ENCODE data around the gene IGIP. TPM values are rescaled to one million over a fixed set of nuclear protein-coding genes. Genes with fewer than 3 reads are reported as not detected.

IGIP gene
- total RNA-seq, 4 donors from 2014 or later = 6.7 to 13.1 (median 8.2) TPM

DNA sequence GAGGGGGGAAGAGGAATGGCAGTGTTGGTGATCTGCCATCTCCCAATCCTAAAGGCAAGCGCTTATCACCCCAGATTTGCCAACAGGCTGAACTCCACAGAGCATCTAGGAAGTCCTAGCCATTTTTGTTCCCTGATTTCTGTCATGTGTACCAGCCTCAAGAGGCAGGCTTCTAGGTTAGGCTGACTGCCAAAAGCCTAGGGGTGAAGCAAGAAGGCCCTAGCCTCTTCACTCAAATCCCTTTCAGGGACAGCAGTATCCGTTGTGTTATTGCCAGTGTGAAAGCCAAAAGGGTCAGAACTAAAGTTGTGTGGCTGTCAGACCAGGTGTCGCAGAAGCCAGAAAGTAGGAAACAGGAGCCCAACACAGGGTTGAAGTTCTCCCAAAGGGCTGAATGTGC, 14.7 kb downstream of the IGIP start:
- in situ Hi-C loops (cut with MboI; ENCODE audit: low sequenced_read_pairs in 4 of 4) = no loop called here

DNA sequence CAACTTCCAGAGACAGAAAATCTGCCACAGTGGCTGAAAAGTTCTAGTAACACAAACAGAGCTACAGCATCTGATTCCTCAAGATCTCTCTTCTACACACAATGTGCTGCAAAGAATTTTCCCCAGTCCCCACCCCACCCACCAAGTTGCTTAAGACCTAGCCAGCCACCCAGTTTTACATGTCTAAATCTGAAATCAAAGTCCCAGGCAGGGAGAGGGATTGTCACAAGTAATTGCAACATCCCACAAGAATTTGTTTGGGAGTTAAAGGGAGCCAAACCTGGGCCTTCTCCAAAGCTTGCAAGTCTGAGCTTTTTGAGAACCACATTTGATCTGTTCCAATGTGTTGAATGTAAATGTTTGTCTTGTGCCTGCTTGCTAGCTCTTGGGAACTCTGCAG, 15.5 kb downstream of the IGIP start:
- Histone ChIP-seq H3K4me1 (peaks cover 22 to 25% of the 10 kb centered on the region in 2 donors), H3K9me3 (no peaks in the 10 kb centered on the region), H3K27ac (no peak overlapping the region), H3K36me3 (no peaks in the 10 kb centered on the region), H3K4me3 (no peak overlapping the region), H3K27me3 (no peaks in the 10 kb centered on the region)
- in situ Hi-C loops (cut with MboI; ENCODE audit: low sequenced_read_pairs in 4 of 4) (no loop called here), intact Hi-C loops (cut with DNase I; ENCODE audit: low total_unique reads) (no loop called here)
- TF ChIP-seq POLR2A (IDR thresholded peaks at IDR 0.05) = no peak
- TF ChIP-seq, protein P1, sequence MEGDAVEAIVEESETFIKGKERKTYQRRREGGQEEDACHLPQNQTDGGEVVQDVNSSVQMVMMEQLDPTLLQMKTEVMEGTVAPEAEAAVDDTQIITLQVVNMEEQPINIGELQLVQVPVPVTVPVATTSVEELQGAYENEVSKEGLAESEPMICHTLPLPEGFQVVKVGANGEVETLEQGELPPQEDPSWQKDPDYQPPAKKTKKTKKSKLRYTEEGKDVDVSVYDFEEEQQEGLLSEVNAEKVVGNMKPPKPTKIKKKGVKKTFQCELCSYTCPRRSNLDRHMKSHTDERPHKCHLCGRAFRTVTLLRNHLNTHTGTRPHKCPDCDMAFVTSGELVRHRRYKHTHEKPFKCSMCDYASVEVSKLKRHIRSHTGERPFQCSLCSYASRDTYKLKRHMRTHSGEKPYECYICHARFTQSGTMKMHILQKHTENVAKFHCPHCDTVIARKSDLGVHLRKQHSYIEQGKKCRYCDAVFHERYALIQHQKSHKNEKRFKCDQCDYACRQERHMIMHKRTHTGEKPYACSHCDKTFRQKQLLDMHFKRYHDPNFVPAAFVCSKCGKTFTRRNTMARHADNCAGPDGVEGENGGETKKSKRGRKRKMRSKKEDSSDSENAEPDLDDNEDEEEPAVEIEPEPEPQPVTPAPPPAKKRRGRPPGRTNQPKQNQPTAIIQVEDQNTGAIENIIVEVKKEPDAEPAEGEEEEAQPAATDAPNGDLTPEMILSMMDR (IDR thresholded peaks at IDR 0.05 in 4 of 5, conservative IDR thresholded peaks at IDR 0.05 in 1 of 5) = no peak
- ATAC-seq = peak; percentile 45 to 46
- DNase-seq = peak; percentile 32 to 55

More for the DNA sequence above, 14.7 kb downstream of the IGIP start:
- TF ChIP-seq POLR2A (IDR thresholded peaks at IDR 0.05) = no peak
- H3K4me1 ChIP-seq = peaks cover 16 to 24% of the 10 kb centered on the region in 2 donors
- no peaks in the 10 kb centered on the region for H3K27me3 ChIP-seq
- ATAC-seq = peak in 1 of 2 donors; percentile 74
- no peak overlapping the region for H3K27ac ChIP-seq
- no peaks in the 10 kb centered on the region for H3K9me3 ChIP-seq
- DNase-seq = peak in 1 of 2 donors; percentile 45
- intact Hi-C loops (cut with DNase I; ENCODE audit: low total_unique reads) = no loop called here
- H3K36me3 ChIP-seq = no peaks in the 10 kb centered on the region
- H3K4me3 ChIP-seq = no peak overlapping the region

DNA sequence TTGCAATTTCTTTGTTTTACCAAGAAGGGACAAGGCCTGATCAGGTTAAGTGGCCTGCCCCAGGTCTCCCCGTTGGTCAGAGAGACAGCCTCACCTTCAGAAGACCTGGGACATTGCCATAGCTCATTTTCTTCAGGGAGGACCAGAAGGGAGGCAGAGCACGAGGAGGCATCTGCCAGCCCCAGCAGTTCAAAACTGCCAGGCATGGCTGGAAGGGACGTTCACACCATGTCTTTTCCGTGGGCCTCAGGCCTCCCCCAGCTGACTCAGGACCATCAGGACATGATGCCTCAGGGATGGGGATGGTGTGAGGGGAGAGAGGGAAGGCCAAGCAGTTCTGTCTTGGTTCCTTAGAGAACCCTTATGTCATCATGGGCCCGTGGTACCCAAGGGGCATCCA, 16.5 kb downstream of the IGIP start:
- no peak for ATAC-seq
- H3K36me3 ChIP-seq = no peaks in the 10 kb centered on the region
- TF ChIP-seq POLR2A (IDR thresholded peaks at IDR 0.05) = no peak
- TF ChIP-seq, protein P1 (IDR thresholded peaks at IDR 0.05 in 4 of 5, conservative IDR thresholded peaks at IDR 0.05 in 1 of 5) = no peak
- intact Hi-C loops (cut with DNase I; ENCODE audit: low total_unique reads) = no loop called here
- no peak for DNase-seq
- H3K4me1 ChIP-seq = peaks cover 22 to 27% of the 10 kb centered on the region in 2 donors
- no peak overlapping the region for H3K4me3 ChIP-seq
- H3K9me3 ChIP-seq = no peaks in the 10 kb centered on the region
- H3K27ac ChIP-seq = no peak overlapping the region
- no peaks in the 10 kb centered on the region for H3K27me3 ChIP-seq
- in situ Hi-C loops (cut with MboI; ENCODE audit: low sequenced_read_pairs in 4 of 4) = no loop called here

DNA sequence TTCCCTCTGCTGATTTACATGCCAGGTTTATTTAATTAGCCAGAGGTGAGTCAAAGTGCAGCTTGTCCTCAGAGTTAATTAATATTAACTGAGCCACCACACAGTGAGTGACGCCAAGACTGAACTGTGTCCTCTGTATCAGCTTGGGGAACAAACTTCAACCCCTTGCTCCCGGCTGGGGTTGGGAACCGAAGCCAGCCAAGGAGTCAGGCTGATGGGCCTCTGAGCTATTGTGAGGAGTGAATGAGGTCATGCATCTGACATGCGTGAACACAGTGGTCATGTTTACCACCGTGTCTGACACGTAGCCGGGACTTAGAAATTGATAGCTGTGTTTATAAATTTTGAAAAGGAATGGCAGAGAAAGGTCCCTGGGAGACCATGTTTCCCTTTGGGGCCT, 17.1 kb downstream of the IGIP start:
- H3K4me1 ChIP-seq = peaks cover 22 to 27% of the 10 kb centered on the region in 2 donors
- in situ Hi-C loops (cut with MboI; ENCODE audit: low sequenced_read_pairs in 4 of 4) (no loop called here), intact Hi-C loops (cut with DNase I; ENCODE audit: low total_unique reads) (no loop called here)
- no peak overlapping the region for H3K27ac ChIP-seq
- no peaks in the 10 kb centered on the region for H3K27me3 ChIP-seq
- no peak for TF ChIP-seq POLR2A (IDR thresholded peaks at IDR 0.05)
- TF ChIP-seq, protein P1 (IDR thresholded peaks at IDR 0.05 in 4 of 5, conservative IDR thresholded peaks at IDR 0.05 in 1 of 5) = no peak
- H3K4me3 ChIP-seq = no peak overlapping the region
- no peaks in the 10 kb centered on the region for H3K9me3 ChIP-seq
- DNase-seq = no peak
- no peaks in the 10 kb centered on the region for H3K36me3 ChIP-seq
- no peak for ATAC-seq

DNA sequence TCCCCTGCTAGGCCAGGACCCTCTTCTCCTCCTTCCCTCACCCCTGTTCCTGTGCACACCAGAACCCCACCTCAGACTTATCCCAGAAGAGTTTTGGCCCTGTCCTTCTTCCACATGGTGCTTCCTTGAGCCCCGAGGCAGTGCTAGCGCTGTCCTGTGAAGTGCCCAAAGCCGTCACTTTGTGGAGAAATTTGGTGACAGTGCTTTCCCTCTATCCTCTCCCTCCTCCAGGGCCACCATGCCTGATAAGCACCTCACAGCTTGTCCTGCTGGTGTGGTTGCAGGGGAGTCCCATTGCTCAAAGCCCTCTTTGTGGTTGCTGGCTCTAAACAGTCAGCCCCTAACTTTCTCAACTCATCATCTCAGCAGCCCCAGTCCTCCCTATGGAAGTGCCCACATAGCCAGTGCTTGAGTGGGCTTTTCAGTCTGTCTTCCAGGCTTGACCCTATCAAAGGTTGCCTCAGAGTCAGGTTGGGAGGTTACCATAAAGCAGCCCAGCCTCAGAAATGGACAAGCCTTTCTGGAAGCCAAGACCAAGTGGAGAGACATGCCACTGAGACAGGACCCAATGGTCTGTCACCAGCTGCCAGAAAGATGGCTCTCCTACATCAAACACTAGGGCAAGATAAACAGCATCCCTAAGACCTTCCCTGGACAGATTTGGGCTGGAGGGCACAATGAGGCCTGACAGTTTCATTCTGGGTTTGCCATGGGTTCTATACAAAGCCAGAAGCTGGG, 18.0 kb downstream of the IGIP start:
- intact Hi-C loops (cut with DNase I; ENCODE audit: low total_unique reads) = loop anchor here (2.0 kb wide), 2 partner anchors 29 to 71 kb away; partner anchors contain the start of gene PURA
- peaks cover 22 to 27% of the 10 kb centered on the region in 2 donors for H3K4me1 ChIP-seq

More for the DNA sequence above, 18.0 kb downstream of the IGIP start:
- Histone ChIP-seq H3K36me3 (no peaks in the 10 kb centered on the region), H3K4me3 (no peak overlapping the region), H3K27ac (no peak overlapping the region), H3K9me3 (no peaks in the 10 kb centered on the region), H3K27me3 (no peaks in the 10 kb centered on the region)
- in situ Hi-C loops (cut with MboI; ENCODE audit: low sequenced_read_pairs in 4 of 4) = no loop called here
- DNase-seq (no peak), ATAC-seq (no peak)
- no peak for TF ChIP-seq POLR2A (IDR thresholded peaks at IDR 0.05)
- TF ChIP-seq, protein P1 (IDR thresholded peaks at IDR 0.05 in 4 of 5, conservative IDR thresholded peaks at IDR 0.05 in 1 of 5) = no peak
